Mesenchymal stem cell (in vitro differentiated cells and primary cell): ENCODE data around the gene ST6GALNAC4.
A peak's percentile ranks its signal among the peaks of the same experiment; 100 is the strongest.

Experiments used
- DNase-seq: peaks from one replicate; pipeline ENCODE4 v3.0.0-alpha.2; 2013
- H2AFZ ChIP-seq: one replicate; pipeline ENCODE4 v1.6.1; 2013; ENCODE audit warnings: low read depth, mild to moderate bottlenecking, control low read depth, inconsistent platforms, low read length, moderate library complexity
- H2AK5ac ChIP-seq: 2 replicates; pipeline ENCODE4 v1.6.1; 2013; ENCODE audit warnings: low read length, moderate library complexity, mild to moderate bottlenecking, inconsistent platforms; ENCODE audit not compliant: severe bottlenecking
- H2BK120ac ChIP-seq: one replicate; pipeline ENCODE4 v1.6.1; 2013; ENCODE audit warnings: low read depth, mild to moderate bottlenecking, inconsistent platforms, low read length, moderate library complexity
- H2BK12ac ChIP-seq, 2 experiments: one replicate each; pipeline ENCODE4 v1.6.1; 2013; ENCODE audit warnings: inconsistent platforms in 2 of 2, low read length in 2 of 2, mild to moderate bottlenecking in 2 of 2, moderate library complexity in 2 of 2, control low read depth in 1 of 2
- H2BK15ac ChIP-seq: one replicate; pipeline ENCODE4 v1.6.1; 2013; ENCODE audit warnings: mild to moderate bottlenecking, low read depth, inconsistent platforms; ENCODE audit not compliant: poor library complexity, severe bottlenecking
- H2BK5ac ChIP-seq: 2 replicates; pipeline ENCODE4 v1.6.1; 2013; ENCODE audit warnings: low read depth, mild to moderate bottlenecking, low read length, control low read depth, inconsistent platforms; ENCODE audit not compliant: poor library complexity, severe bottlenecking
- H3K14ac ChIP-seq, 2 experiments: one replicate each; pipeline ENCODE4 v1.6.1; 2013; ENCODE audit warnings: inconsistent platforms in 2 of 2, low read length in 2 of 2, control low read depth in 1 of 2, mild to moderate bottlenecking in 1 of 2, moderate library complexity in 1 of 2
- H3K18ac ChIP-seq, 2 experiments: one replicate each; pipeline ENCODE4 v1.6.1; 2013; ENCODE audit warnings: inconsistent platforms in 2 of 2, low read length in 2 of 2, control low read depth in 1 of 2, low read depth in 1 of 2, mild to moderate bottlenecking in 1 of 2
- H3K23ac ChIP-seq, 2 experiments: one replicate each; pipeline ENCODE4 v1.6.1; 2013; ENCODE audit warnings: inconsistent platforms in 2 of 2, low read length in 2 of 2, mild to moderate bottlenecking in 2 of 2, moderate library complexity in 2 of 2, control low read depth in 1 of 2
- H3K27ac ChIP-seq: 2 replicates; pipeline ENCODE4 v1.5.1; 2013; ENCODE audit warnings: mild to moderate bottlenecking, moderate library complexity, low read length, control low read depth, inconsistent platforms; ENCODE audit not compliant: poor library complexity, severe bottlenecking
- H3K27me3 ChIP-seq, 2 experiments: 2 replicates each; pipeline versions ENCODE4 v1.6.1 to v1.7.0; 2013; ENCODE audit warnings: low read length in 2 of 2, mild to moderate bottlenecking in 2 of 2, moderate library complexity in 2 of 2, control low read depth in 1 of 2, inconsistent platforms in 1 of 2; ENCODE audit not compliant: control insufficient read depth in 1 of 2, insufficient read depth in 1 of 2
- H3K36me3 ChIP-seq, 2 experiments: 2 replicates each; pipeline versions ENCODE4 v1.6.1 to v1.7.0; 2013; ENCODE audit warnings: low read length in 2 of 2, control low read depth in 1 of 2, inconsistent platforms in 1 of 2, low read depth in 1 of 2, mild to moderate bottlenecking in 1 of 2; ENCODE audit not compliant: insufficient read depth in 2 of 2, control insufficient read depth in 1 of 2
- H3K4ac ChIP-seq, 2 experiments: one replicate each; pipeline ENCODE4 v1.6.1; 2013; ENCODE audit warnings: inconsistent platforms in 2 of 2, low read length in 2 of 2, mild to moderate bottlenecking in 2 of 2, moderate library complexity in 2 of 2, control low read depth in 1 of 2, low read depth in 1 of 2
- H3K4me1 ChIP-seq: 2 replicates; pipeline ENCODE4 v1.6.1; 2013; ENCODE audit warnings: low read depth, low read length, control low read depth; ENCODE audit not compliant: control insufficient read depth, insufficient read depth
- H3K4me2 ChIP-seq: 2 replicates; pipeline ENCODE4 v1.6.1; 2013; ENCODE audit warnings: low read length, mild to moderate bottlenecking, inconsistent platforms; ENCODE audit not compliant: poor library complexity, severe bottlenecking
- H3K4me3 ChIP-seq, 2 experiments: 2 replicates each; pipeline versions ENCODE4 v1.5.1 to v1.7.0; 2013; ENCODE audit warnings: low read length in 2 of 2, mild to moderate bottlenecking in 2 of 2, control low read depth in 1 of 2, low read depth in 1 of 2; ENCODE audit not compliant: insufficient read depth in 1 of 2
- H3K79me1 ChIP-seq: replicated peaks from 2 replicates; pipeline ENCODE4 v1.6.1; 2013; ENCODE audit warnings: mild to moderate bottlenecking, control low read depth, low read length, inconsistent platforms; ENCODE audit not compliant: poor library complexity, severe bottlenecking
- H3K9ac ChIP-seq: 2 replicates; pipeline ENCODE4 v1.7.0; 2013; ENCODE audit warnings: mild to moderate bottlenecking, low read length, moderate library complexity
- H3K9me3 ChIP-seq: 2 replicates; pipeline ENCODE4 v1.7.0; 2013; ENCODE audit warnings: mild to moderate bottlenecking, low read length; ENCODE audit not compliant: control insufficient read depth
- H4K8ac ChIP-seq: one replicate; pipeline ENCODE4 v1.6.1; 2013; ENCODE audit warnings: inconsistent platforms, mild to moderate bottlenecking, low read length, moderate library complexity
- H4K91ac ChIP-seq: one replicate; pipeline ENCODE4 v1.6.1; 2013; ENCODE audit warnings: mild to moderate bottlenecking, low read length, inconsistent platforms
- WGBS: methylation state at CpG from one replicate; pipeline ENCODE4 v1.1.7; 2013; ENCODE audit warnings: mixed read lengths; 5-methylcytosine and 5-hydroxymethylcytosine counted together

Gene ST6GALNAC4

DNA sequence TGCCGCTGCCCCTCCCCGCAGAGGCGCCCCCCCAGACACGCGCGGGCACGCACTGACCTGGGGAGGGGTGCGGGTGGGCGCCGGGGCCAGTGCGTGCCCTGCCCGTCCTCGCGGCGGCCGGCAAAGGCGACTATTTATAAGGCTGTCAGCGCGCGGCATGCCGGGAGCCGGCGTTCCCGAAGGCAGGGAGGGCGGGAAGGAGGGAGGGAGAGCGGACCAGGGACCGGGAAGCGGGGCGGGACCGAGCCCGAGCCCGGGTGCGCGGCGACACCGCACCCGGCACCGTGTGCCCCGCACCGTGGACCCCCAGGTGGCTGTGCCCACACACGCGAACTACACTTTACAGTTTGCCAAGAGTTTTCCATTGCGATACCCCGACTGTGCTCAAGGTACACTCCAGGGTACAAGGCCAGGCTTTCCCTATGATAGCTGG is 39.3 kb downstream of the ST6GALNAC4 start, which contains the start of gene AK1:
AK1 (minus strand) TSS at position 110 of the 433 bp plus-strand sequence. CDS start 3,058 bp downstream, outside the sequence.
- Histone ChIP-seq H3K4me3 (peak within 1 kb of the TSS; percentile 57 to 90), H2BK15ac (peak within 1 kb of the TSS; percentile 88), H2AFZ (peak within 1 kb of the TSS; percentile 87), H4K8ac (peak within 1 kb of the TSS; percentile 88), H3K23ac (peak within 1 kb of the TSS in 1 of 2 experiments; percentile 63), H3K4me1 (peaks cover 44% of the 10 kb centered on the region), H3K27me3 (no peaks in the 10 kb centered on the region), H4K91ac (peak within 1 kb of the TSS; percentile 96), H3K9me3 (no peaks in the 10 kb centered on the region), H2BK12ac (peak within 1 kb of the TSS; percentile 79 to 85), H3K27ac (no peak within 1 kb of the TSS), H3K18ac (peak within 1 kb of the TSS; percentile 80 to 94), H3K79me1 (peaks cover 19% of the 10 kb centered on the region), H3K9ac (peak within 1 kb of the TSS; percentile 93), H2BK5ac (no peak within 1 kb of the TSS), H3K14ac (peak within 1 kb of the TSS; percentile 43 to 56), H3K4ac (peak within 1 kb of the TSS; percentile 94), H3K4me2 (peak within 1 kb of the TSS; percentile 93), H2AK5ac (peak within 1 kb of the TSS; percentile 57), H3K36me3 (peaks cover 16 to 21% of the 10 kb centered on the region in 2 experiments), H2BK120ac (peak within 1 kb of the TSS; percentile 86)
- WGBS: 2% methylated on average over 33 of the region's 44 CpGs
- DNase-seq: peak; percentile 74

DNA sequence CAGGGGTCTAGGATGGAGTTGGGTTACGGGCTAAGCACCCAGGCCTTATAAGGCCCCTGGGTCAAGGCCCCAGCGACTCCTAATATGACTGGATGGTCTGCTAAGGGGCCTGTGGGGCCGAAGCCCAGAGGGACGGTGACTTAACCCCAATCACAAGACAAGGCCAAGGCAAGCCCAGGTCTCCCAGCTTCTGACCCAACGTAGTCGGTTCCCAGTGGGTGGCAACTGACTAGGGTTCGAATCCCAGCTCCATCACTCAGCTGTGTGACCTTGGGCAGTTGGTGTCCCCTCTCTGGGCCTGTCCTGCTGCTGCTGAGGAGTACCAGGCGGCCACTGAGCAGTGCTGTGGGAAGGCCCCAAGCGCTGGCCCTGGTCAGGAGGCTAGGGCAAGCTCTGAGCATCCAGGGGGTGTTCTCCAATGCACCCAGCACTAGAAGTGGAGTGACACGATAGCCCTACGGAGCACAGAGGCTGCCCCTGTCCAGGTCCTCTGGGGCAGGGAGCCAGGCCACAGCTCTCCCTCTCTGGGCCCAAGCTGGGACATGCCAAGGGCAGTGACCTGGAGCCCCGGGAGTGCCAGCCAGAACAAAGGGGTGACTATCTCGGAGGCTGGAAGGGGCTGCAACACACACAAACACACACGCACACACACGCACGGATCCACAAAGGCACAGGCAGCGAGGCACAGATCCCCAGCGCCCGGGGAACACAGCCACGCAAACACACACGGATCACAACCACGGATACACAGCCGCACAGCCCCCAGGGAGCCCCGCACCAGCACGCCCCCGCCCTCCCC is 39.9 kb downstream of the ST6GALNAC4 start:
- H2AFZ ChIP-seq: no peak overlapping the region
- 45% methylated on average over 19 of the region's 26 CpGs for WGBS
- H3K4me1 ChIP-seq: peaks cover 43% of the 10 kb centered on the region

DNA sequence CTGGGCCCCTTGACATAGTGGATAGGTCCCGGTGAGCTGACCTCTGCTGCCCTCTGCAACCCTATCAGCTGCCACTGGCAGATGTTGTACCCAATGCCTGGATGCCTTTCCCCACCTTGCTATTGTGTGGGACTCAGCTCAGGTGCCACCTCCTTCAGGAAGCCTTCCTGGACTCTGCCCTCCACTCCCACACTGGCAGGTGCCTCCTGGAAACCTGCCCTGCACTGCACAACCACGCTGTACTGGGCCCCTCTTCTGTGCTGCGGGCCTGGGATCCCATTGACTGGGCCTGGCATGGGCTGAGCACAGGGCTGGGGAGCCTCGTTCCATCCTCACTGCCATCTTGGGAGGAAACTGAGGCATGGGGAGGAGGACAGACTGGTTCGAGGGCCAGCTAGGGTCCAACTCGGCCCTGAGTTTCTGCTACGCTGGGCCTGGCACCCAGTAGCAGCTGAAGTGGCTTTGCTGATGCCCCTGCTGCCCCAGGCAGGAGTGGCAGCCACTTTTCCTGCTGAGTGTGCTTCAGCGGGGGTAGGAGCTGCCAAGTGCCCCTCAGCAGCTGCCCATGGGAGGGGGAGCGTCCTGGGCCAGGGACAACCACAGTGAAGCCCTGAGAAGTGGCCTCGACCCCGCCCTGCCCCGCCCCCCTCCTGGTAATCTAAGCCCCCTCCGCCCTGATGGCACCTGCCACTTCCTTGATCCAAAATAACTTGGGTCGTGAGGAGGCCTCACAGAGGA is 40.6 kb downstream of the ST6GALNAC4 start:
- Histone ChIP-seq H3K18ac (peak overlapping the region; percentile 65 to 90), H2BK12ac (peak overlapping the region; percentile 29 to 61), H3K4me3 (peak overlapping the region in 1 of 2 experiments; percentile 90), H3K23ac (peak overlapping the region in 1 of 2 experiments; percentile 51), H3K14ac (peak overlapping the region in 1 of 2 experiments; percentile 80), H3K4ac (peak overlapping the region; percentile 56 to 94), H2AK5ac (peak overlapping the region; percentile 5), H2BK120ac (peak overlapping the region; percentile 51), H2BK15ac (peak overlapping the region; percentile 34), H3K36me3 (peaks cover 28 to 33% of the 10 kb centered on the region in 2 experiments), H4K8ac (peak overlapping the region; percentile 56), H3K4me2 (peak overlapping the region; percentile 13), H3K4me1 (peaks cover 43% of the 10 kb centered on the region), H3K9ac (peak overlapping the region; percentile 93), H3K27me3 (no peaks in the 10 kb centered on the region), H2BK5ac (no peak overlapping the region), H3K9me3 (no peaks in the 10 kb centered on the region), H4K91ac (peak overlapping the region; percentile 87), H2AFZ (no peak overlapping the region), H3K79me1 (peaks cover 19% of the 10 kb centered on the region), H3K27ac (no peak overlapping the region)
- no peak for DNase-seq
- WGBS: 89% methylated on average over 11 of the region's 14 CpGs

More for the DNA sequence above, 39.9 kb downstream of the ST6GALNAC4 start:
- peaks cover 19% of the 10 kb centered on the region for H3K79me1 ChIP-seq
- H3K9me3 ChIP-seq: no peaks in the 10 kb centered on the region
- peak overlapping the region; percentile 88 for H4K8ac ChIP-seq
- peak overlapping the region; percentile 93 for H3K9ac ChIP-seq
- peak overlapping the region; percentile 93 for H3K4me2 ChIP-seq
- peak; percentile 52 for DNase-seq
- H2BK120ac ChIP-seq: peak overlapping the region; percentile 86
- H3K27me3 ChIP-seq: no peaks in the 10 kb centered on the region
- peak overlapping the region; percentile 96 for H4K91ac ChIP-seq
- no peak overlapping the region for H3K27ac ChIP-seq
- H2BK15ac ChIP-seq: peak overlapping the region; percentile 65
- H2BK5ac ChIP-seq: no peak overlapping the region
- peak overlapping the region; percentile 80 to 94 for H3K18ac ChIP-seq
- peak overlapping the region; percentile 57 to 90 for H3K4me3 ChIP-seq
- peak overlapping the region in 1 of 2 experiments; percentile 47 for H2BK12ac ChIP-seq
- peak overlapping the region; percentile 35 to 43 for H3K14ac ChIP-seq
- peaks cover 20 to 25% of the 10 kb centered on the region in 2 experiments for H3K36me3 ChIP-seq
- peak overlapping the region; percentile 94 for H3K4ac ChIP-seq
- peak overlapping the region; percentile 57 for H2AK5ac ChIP-seq
- peak overlapping the region in 1 of 2 experiments; percentile 63 for H3K23ac ChIP-seq
